WTC11 (cell line): ENCODE data around the gene PPFIBP1.

Experiments
- CBFB ChIP-seq: sonication (generic); formaldehyde crosslinking; IDR thresholded peaks from 2 replicates; pipeline ENCODE4 v1.8.1; 2022; ENCODE audit warnings: mild to moderate bottlenecking, low read depth, missing genetic modification reagents
- CREB1 ChIP-seq: sonication (generic); formaldehyde crosslinking; IDR thresholded peaks from 2 replicates; pipeline ENCODE4 v1.8.0; 2023; ENCODE audit warnings: mild to moderate bottlenecking, missing genetic modification reagents
- CTCF ChIP-seq: fragments of 200-600 bp; IDR thresholded peaks from 2 replicates; pipeline ENCODE4 v1.8.0; 2022; ENCODE audit warnings: antibody characterized with exemption
- E2F5 ChIP-seq: sonication (generic); formaldehyde crosslinking; IDR thresholded peaks from 2 replicates; pipeline ENCODE4 v1.8.1; 2022; ENCODE audit warnings: mild to moderate bottlenecking, moderate library complexity, missing genetic modification reagents
- ESRRA ChIP-seq: sonication (generic); formaldehyde crosslinking; IDR thresholded peaks from 2 replicates; pipeline ENCODE4 v1.8.1; 2022; ENCODE audit warnings: mild to moderate bottlenecking, missing genetic modification reagents, borderline replicate concordance
- FOXP4 ChIP-seq: sonication (generic); formaldehyde crosslinking; IDR thresholded peaks from 2 replicates; pipeline ENCODE4 v1.8.0; 2022; ENCODE audit warnings: mild to moderate bottlenecking, missing genetic modification reagents
- MLX ChIP-seq: sonication (generic); formaldehyde crosslinking; IDR thresholded peaks from 2 replicates; pipeline ENCODE4 v1.8.1; 2023; ENCODE audit warnings: mild to moderate bottlenecking, missing genetic modification reagents, moderate library complexity
- NR3C1 ChIP-seq: sonication (generic); formaldehyde crosslinking; conservative IDR thresholded peaks from 2 replicates; pipeline ENCODE4 v1.8.1; 2023; ENCODE audit warnings: low read depth, mild to moderate bottlenecking, missing genetic modification reagents
- SP1 ChIP-seq: sonication (generic); formaldehyde crosslinking; conservative IDR thresholded peaks from 2 replicates; pipeline ENCODE4 v1.8.1; 2022; ENCODE audit warnings: missing genetic modification reagents
- STAT6 ChIP-seq: sonication (generic); formaldehyde crosslinking; conservative IDR thresholded peaks from 2 replicates; pipeline ENCODE4 v1.8.1; 2023; ENCODE audit warnings: mild to moderate bottlenecking, low read depth, missing genetic modification reagents, moderate library complexity
- ZNF121 ChIP-seq: sonication (generic); formaldehyde crosslinking; IDR thresholded peaks from 2 replicates; pipeline ENCODE4 v1.8.0; 2023; ENCODE audit warnings: missing genetic modification reagents
- ZNF317 ChIP-seq: sonication (generic); formaldehyde crosslinking; IDR thresholded peaks from 2 replicates; pipeline ENCODE4 v1.8.1; 2023; ENCODE audit warnings: low read depth, mild to moderate bottlenecking, moderate library complexity, missing genetic modification reagents, borderline replicate concordance
- ZNF425 ChIP-seq: fragments of 250-450 bp; sonication (Bioruptor Pico); conservative IDR thresholded peaks from 2 replicates; pipeline ENCODE4 v1.9.0; 2021; ENCODE audit warnings: mild to moderate bottlenecking
- ZNF532 ChIP-seq: fragments of 250-450 bp; sonication (Bioruptor Pico); IDR thresholded peaks from 2 replicates; pipeline ENCODE4 v1.9.0; 2021; ENCODE audit warnings: mild to moderate bottlenecking, borderline replicate concordance

- TF ChIP-seq CTCF (no peak), E2F5 (CRISPR knock-in tag) (no peak), ZNF121 (CRISPR knock-in tag) (no peak), ZNF317 (CRISPR knock-in tag) (no peak), CBFB (CRISPR knock-in tag) (no peak), FOXP4 (CRISPR knock-in tag) (no peak), MLX (CRISPR knock-in tag) (no peak), ESRRA (CRISPR knock-in tag) (no peak), ZNF532 (no peak), SP1 (CRISPR knock-in tag) (no peak), CREB1 (no peak), NR3C1 (CRISPR knock-in tag) (no peak), STAT6 (no peak), ZNF425 (CRISPR knock-in tag) (no peak)
Observed at GRCh38 chr12:27693403-27693802, 169.4 kb downstream of the PPFIBP1 start.
